HG03520 (cell line): ENCODE data around the gene POMT2.

ENCODE experiments used
- ATAC-seq: cut with Tn5 transposase; IDR thresholded peaks from one replicate; pipeline ENCODE4 v1.9.1; 2021; ENCODE audit warnings: mild to moderate bottlenecking, moderate library complexity; ENCODE audit not compliant: unreplicated experiment

Gene POMT2

DNA sequence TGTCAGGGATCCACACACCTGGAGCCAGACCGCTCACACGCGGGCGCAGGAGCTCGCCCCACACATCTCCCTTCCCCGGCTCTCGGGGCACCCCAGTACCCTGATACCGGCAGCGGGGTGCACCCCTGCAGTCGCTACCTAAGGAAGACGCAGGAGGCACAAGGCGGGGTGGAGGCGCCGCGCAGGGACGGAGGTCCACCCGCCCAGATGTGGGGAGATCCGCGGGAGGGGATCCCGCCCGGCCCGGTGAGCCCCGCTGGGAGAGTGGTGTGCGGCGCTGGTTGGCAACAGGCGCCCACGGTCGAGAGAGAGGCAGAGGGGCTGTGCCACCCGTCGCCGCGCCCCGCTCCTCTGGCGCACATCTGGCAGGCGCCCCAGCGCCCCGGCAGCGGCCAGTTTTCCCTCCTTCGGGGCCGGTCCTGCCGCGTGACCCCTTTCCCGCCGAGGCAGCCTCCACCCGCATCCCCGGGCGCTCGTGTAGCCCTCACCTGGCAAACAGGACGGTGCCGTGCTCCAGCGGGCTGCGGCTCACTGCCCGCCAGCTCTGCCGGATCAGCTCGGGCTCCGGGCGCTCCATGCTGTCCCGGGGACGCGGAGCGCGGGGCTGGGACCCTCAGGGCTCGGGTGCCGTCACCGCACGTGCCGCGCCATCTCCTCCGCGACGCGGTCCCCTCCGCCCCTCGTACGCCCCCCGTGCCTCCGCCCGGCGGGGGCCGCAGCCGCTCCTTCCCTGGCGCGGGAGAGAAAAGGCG, 50.1 kb downstream of the POMT2 start:
- no peak for ATAC-seq

DNA sequence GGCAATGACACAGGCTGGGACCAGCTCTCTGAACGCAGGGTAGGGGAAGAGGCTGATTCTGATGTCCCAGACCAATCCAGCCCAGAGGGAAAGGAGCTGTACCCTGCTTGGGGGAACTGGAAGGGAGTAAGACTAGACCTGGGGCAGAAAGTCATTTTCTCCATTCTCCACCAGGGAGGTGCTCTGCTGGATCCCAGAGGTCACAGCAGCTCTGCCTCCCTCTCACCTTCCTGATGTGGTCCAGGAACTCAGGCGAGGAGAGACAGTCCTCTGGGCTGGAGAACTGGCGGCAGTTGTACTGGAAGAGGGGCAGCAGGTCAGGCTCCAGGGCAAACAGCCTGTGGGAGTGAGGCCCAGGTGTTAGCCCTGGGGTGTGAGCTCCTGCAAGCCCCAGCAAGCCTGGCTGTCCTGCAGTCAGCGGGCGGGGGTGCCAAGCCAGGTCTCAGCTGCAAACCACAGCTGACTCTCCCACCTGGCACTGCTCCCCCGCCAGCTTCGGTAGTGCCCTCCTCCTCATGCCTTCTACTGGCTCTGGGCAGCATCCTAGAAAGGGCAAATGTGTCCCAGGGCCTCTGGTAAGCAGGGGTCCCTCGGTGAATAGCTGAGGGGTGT, 51.6 kb downstream of the POMT2 start:
- ATAC-seq = no peak

DNA sequence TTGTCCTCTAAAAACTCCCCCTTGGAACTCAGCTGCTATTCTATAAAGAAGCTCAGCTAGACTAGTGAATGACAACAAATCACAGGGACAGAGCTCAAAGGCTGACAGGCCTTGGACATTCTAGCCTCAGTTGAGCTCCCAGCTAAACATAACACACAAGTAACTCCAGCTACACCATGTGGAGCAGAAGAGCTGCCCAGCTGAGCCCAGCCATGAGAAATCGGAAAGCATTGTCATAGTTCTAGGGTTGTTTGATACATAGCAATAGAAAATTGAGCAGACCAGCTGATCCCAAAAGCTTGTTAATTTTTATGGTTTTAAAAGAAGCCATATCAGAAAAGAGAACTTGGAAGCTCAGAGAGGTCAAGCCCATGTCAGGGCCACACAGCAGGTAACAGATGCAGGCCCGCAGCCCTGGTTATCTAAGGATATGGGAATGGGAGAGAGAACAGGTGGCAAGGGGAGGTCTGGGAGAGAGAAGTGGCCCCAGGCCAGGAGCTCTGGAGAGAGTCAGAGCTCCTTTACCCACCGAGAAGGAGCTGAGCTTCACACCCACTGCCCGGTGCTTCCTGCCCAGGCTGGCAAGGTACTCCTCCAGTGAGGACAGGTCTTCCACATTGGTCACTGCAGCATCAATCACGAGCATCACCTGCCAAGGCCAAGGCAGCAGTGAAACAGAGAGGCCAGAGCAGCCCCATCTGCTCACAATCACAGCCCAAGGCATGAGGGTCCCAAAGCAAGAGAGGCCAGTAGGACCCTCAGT, 52.6 kb downstream of the POMT2 start:
- no peak for ATAC-seq

DNA sequence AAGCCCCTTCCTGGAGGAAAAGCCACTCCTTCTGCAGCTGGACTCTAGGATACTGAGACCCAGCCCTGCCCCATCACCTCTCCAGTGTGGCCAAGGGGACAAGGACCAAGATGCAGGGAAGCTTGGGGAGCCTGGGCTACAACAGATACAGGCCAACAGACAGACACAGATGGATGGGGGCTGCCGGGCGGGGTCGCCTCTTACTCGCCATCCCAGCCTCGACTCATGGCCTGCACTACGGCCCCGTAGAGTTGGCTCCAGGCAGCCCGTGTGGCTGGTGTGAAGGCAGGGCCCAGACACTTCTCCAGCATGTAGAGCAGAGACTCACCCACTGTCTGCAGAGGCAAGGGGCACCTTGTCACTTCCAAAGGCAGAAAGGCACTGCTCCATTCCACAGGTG, 54.3 kb downstream of the POMT2 start:
- ATAC-seq = no peak

DNA sequence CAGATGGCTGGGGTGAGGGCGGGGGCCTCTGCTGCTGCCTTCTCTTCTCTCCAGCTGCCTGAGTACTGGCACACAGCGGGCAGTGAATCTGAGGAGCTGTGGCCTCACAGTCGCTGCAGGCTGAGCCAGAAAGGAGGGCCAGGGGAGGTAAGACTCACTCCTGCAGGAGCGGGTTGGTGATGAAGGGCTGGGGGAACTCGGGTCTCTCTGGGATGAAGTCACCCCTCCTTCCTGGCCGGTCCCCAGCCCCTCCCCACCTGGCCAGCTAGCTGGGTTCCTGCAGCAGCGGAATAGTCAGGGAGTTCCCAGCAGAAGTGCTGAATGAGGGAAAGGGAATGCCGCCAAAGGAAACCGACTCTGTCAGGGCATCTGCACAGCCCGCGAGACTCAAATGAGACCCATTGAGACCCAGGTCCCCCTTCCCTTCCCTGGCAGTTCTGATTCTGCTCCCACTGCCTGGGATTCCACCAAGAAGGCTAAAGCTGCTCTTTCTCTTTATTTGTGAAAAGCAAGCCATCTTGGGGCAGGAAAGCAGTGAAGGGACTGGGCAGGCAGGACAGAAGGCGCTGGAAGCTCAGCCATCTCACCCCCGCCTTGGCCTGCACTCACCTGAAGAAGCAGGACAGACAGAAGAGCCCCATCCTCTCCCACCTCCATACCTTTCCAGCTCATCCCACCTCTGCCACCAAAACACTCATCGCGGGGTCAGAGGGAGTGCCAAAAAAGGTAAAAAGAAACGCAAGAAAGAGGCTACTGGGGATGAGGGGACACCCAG, 54.9 kb downstream of the POMT2 start:
- no peak for ATAC-seq

DNA sequence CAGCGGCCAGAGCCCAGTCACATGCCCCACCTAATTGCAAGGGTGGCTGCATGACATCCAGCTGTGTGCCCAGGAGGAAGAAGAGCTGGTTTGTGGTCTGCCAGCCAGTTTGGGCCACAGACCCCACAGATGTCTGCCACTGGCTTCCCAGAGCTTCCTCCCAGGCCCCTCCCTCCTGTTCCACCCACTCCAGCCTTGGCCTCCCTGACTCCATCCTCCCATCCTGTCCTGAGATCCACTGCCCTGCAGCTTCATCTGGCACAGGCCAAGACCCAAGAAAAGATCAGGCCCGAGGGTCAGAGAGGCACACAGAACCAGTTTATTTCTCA, 55.5 kb downstream of the POMT2 start:
- ATAC-seq = no peak

DNA sequence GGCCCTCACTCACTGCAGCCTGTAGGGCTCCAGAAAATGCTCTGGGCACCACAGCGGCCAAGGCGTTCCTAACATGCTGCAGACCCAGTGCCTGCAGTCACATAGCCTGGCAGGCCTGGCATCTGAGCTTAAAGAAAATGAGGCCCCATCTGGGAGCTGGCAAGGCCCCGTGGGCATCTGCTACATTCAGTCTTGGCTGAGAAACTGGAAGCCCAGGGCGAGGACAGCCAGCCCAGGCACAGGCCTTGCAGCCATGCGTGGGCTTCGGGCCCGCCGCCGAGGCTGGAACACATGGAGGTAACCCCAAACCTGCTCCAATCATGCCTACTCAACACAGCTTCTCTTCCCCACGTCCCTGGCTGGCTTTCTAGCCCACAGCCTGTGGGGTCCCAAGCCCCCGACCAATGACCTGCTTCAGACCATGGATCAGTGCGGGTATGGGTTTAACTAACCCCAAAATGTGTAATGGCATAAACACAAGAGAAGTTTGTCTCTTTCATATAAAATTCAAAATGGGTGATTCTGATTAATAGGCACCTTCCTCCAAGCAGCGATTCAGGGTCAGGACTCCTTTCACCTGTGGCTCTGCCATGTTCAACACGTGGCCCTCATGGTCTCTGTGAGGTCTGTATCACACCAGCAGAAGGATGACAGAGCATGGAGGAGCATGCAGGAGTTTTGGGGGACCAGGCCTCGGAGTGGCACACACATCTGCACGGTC, 56.1 kb downstream of the POMT2 start:
- no peak for ATAC-seq

DNA sequence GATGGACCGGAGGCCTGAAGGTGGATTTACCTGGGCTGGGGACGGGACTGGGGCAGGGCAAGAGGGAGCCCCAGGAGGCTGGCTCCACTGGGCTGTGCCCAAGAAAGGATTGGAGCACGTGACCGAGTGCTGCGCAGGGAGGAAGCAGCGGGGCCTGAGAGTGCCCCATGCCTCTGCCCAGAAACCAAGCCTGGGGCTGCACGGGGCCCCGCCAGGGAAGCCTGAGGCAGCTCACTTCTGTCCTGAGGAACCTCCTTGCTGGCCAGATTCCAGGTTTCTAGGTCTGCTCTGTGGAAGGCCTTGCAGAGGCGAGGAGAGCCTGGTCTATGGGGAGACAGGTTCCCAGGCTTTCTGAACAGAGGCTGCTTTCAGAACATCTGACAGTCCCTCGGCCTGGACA, 60.1 kb downstream of the POMT2 start:
- ATAC-seq = no peak

DNA sequence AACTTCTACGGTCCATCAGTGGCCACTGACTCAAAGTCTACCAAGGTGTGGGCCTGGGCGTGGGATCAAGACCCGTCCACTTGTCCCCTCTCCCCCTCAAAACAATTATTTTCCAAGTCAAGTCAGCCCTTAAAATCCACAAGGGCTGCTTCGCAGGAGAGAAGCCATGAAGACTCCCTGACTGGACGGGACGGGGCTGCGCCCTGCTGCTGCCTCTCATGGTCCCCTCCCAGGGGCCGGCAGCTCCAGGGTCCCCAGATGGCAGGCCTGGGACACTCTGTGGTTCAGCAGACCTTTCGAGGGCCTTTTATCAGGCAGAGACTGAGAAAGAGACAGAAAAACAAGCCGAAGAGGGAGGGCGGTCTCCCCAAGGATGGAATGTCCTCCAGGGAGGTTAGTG, 60.5 kb downstream of the POMT2 start:
- ATAC-seq = no peak

DNA sequence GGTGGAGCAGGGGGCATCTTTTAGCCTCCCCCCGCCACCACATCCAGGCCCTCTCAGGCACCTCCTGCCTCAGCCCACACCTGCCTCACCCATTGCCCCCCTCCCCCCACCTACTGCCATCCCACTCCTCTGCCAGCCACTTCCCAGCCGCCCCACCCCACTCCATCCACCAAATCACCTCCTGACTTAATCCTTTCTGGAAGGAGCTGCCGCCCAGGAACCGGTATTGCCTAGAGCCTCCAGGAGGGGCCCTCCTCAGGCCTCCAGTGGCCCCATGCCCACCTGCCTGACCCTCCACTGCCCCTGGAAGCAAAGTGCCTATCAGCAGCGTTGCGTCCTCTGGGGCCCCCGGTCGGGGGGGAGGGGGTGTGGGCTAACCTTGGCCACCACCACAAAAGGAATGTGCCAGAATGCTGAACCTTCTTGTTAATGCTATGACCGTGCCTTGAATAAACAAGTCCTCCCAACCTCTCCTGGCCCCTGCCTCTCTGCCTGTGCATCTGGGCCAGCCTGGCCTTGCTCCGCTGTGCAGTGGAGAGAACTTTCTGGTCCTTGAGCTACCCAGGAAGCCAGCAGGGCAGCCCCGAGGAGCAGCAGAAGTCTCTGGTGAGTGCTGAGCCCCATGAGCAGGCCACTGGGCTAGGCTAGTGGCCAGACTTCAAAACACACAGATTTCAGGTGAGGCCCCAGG, 61.5 kb downstream of the POMT2 start:
- ATAC-seq = no peak

DNA sequence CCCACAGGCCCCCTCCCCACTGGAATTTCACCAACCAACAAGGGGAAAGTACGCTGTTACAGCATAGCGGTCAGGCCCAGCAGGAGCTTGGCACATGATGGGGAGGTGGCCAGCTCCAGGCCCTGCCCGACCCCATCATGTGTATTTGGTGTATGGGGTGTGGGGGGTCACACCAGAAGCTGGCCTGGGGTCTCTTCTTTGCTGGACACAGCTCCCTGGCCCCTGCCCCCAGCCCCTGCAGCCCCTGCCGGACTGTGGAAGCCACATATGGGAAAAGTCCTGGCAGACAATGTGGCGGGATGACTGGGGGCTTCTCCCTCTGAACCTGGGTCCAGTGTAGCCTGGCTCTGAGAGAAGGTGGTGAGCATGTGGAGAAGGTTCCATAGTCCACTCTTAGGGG, 62.1 kb downstream of the POMT2 start:
- ATAC-seq = no peak

DNA sequence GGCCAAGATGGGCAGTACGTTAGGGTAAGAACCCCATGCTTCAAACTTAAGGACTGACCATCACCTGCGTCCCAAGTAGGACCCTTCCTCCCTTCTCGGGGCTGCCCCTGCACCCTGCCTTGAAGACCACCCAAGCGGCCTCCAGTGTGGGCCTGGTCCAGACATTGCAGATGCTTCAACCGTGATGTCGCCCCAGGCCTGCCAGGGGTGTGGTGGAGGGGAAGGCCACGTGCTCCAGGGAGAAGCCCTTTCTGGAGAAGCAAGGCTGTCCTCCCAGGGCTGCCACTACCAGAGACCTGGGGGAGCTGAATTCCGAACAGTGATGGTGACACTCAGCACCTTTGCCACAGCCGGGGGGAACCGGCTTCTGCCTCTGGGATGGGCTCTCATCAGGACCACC, 63.0 kb downstream of the POMT2 start:
- ATAC-seq = no peak

DNA sequence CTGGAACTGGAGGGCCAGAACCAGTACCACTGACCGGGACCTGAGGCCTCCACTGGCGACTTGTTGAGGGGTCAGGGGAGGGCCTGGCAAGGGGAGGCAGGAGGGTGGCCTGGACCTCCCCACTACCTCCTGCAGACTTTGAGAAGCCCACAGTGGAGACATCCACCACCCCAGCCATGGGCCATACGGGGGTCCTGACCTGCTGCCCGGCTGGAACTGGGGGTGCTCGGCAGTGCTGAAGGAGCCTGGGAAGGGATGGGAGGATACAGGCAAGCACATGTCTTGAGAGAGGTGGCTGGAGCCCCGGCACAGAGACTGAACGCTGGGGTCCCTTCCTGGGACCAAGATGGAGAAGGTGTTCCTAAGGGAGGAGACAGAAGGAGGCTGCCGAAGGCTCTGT, 64.0 kb downstream of the POMT2 start:
- ATAC-seq = no peak

DNA sequence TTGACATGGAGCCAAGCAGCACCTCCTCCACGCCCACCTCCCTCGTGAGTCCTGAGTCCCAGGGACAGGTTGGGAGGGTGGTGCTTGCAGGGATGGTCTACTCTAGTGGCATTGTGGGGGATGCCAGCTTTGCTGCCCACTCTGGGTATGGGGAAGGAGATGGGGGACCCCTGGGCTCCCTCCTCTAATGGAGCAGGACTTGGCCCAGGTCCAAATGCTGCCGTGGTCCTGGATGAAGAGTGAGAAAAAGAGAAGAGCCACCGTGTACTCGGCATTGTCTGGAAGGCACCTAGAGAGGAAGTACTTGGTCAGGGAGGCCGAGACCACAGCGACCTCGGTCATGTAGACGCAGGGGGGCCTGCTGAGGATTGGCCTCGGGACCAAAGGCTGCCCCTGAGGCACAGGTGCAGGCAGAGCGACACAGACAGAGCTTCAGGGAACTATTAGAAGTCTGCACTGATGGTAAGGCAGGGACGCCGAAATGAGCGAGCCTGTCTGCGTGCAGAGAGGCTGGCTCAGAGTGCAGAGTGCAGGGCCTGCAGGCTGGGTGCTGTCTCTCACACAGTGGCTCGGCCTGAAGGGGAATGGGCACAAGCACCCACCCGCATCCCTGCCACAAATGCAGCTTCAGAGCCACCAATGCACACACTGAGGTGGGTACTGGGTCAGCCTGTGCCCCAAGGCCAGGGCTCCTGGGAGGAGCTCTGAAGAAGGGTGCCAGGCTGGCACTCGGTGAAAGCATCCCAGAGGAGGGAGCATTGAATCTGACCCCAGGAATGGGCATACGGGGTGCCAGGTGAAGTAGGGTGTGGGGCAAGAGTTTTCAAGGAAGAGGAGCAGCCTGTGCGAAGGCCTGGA, 67.1 kb downstream of the POMT2 start:
- no peak for ATAC-seq

DNA sequence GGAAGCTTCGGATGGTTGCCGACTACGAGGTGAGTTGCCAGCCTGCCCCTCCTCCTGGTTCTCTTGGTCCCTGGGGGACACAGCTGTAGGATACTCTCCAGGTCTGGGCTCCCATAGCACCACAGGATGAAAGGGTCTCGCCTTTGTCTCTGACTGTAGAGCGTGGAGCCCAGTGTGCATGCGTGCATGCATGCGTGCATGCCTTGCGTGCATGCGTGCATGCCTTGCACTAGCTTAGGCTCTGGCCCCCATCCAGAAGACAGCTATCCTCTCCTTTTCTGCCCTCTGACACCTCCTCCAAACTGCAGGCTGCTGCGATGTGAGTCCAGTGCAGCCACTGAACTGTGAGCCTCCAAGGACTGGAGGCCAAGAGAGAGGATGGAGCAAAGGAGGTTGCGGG, 68.8 kb downstream of the POMT2 start:
- ATAC-seq = no peak

DNA sequence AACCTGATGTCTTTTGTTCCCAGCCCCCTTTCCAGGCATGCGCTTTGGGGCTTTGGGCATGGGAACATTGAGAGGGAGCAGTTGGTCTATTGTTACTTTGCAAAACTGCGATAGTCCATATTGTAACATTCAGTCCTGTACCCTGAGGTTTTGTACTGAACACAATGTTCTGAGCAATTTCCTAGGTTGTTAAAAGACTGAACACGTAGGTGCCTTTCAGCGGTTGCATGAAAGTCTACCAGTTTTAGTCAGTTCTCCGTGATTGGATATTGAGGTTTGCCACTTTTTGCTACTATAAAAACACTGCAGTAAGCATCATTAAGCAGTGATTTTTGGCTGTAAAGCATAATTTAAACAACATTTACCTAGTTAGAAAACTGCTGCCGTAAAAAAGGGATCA, 69.8 kb downstream of the POMT2 start:
- ATAC-seq = no peak

DNA sequence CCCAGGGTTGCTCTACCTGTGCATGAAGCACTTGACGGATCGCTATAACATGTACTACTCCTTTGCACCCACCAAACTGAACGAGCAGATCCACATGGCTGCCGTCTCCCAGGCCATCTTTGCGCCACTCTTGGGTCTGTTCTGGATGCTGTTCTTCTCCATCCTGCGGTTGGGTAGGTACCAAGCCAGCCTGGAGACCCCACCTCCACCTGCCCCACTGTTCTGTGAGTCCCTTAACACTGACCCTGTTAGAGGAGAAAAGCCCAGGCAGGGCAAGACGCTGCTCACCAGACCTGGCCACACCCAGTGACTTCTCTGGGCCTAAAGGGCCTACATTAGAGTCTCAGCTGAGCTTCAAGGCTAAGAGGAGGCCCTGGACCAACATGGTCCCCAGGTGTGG, 71.4 kb downstream of the POMT2 start:
- ATAC-seq = no peak

DNA sequence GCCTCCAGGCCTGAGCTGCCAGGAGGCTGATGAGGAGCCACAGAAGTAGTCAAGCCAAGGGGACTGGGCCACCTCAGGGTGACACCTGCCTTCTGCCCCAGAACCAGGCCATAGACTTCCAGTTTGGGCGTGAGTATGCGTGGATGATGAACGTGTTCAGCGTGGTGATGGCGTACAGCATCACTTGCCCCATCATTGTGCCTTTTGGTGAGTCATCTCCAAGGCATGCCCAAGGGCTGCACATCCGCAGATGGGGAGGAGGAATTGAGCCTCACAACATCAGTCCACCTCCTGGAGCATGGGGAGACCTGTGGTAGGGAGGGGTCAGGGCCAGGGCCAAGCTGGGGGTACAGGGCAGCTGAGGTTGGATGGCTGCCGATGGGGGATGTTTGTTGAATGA, 72.0 kb downstream of the POMT2 start:
- ATAC-seq = no peak

DNA sequence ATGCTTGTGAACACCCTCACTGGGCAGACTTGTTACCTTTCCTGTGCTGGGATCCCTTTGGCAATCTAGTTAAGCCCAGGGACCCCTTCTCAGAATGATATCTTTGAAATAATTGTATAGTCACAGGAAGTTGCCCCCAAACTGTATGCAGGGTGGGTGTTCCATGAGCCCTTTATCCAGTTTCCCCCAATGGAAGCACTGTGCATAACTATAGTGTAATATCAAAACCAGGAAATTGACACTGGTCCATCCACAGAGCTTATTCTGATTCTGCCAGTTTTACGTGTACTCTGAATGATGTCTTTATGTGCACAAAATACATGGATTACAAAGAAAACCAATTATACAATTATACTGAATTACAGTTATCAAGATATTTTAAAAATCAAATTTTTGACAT, 73.9 kb downstream of the POMT2 start:
- no peak for ATAC-seq
